Calu3 (cell line): ENCODE measurements around the gene FIBIN. TPM values are rescaled to one million over a fixed set of nuclear protein-coding genes. Genes with fewer than 3 reads are reported as not detected.

Source experiments
- BruUV-seq: library from RNA; stranded (reverse); fragments of 400-500 nt; replicated peaks from 2 replicates; lab custom pipeline; 2021; lab: Mats Ljungman, UMichigan
- CTCF ChIA-PET: fragments of 300-600 bp; sonication (Branson Sonifier 250); formaldehyde crosslinking; loops from one replicate; lab custom pipeline; 2022; ENCODE audit warnings: antibody characterized with exemption; lab: Charles Lee
- DNase-seq: peaks from one replicate; pipeline ENCODE4 v3.0.0; 2022
- H3K27ac Mint-ChIP-seq: one replicate; pipeline ENCODE4 v1.8.0; 2022; ENCODE audit warnings: mixed read lengths; ENCODE audit not compliant: unreplicated experiment
- H3K27me3 Mint-ChIP-seq: one replicate; pipeline ENCODE4 v1.8.0; 2022; ENCODE audit warnings: mixed read lengths; ENCODE audit not compliant: unreplicated experiment
- H3K36me3 Mint-ChIP-seq: one replicate; pipeline ENCODE4 v1.8.0; 2022; ENCODE audit warnings: mild to moderate bottlenecking, moderate library complexity, mixed read lengths; ENCODE audit not compliant: insufficient read depth, unreplicated experiment
- H3K4me1 Mint-ChIP-seq: one replicate; pipeline ENCODE4 v1.8.0; 2022; ENCODE audit warnings: mild to moderate bottlenecking, low read depth, mixed read lengths; ENCODE audit not compliant: unreplicated experiment
- H3K4me3 Mint-ChIP-seq: one replicate; pipeline ENCODE4 v1.8.0; 2022; ENCODE audit warnings: mild to moderate bottlenecking, low read depth, moderate library complexity, mixed read lengths; ENCODE audit not compliant: unreplicated experiment
- H3K9me3 Mint-ChIP-seq: one replicate; pipeline ENCODE4 v1.8.0; 2022; ENCODE audit warnings: low read depth, mixed read lengths; ENCODE audit not compliant: unreplicated experiment
- CTCF ChIP-seq: fragments of 200-600 bp; IDR thresholded peaks from one replicate; pipeline ENCODE4 v1.8.0; 2022; ENCODE audit warnings: antibody characterized with exemption; ENCODE audit not compliant: unreplicated experiment
- intact Hi-C: fragments of 100-400 bp; cut with micrococcal nuclease; formaldehyde crosslinking; loops from one replicate; pipeline ENCODE4 v1.10.0; 2022; ENCODE audit not compliant: unreplicated experiment
- total RNA-seq: library from RNA; stranded (reverse); gene quantifications from 2 replicates; pipeline ENCODE4 v1.2.3, GENCODE V29; 2022

Gene FIBIN
- total RNA-seq, 1 experiment from 2014 or later, result not detected

DNA sequence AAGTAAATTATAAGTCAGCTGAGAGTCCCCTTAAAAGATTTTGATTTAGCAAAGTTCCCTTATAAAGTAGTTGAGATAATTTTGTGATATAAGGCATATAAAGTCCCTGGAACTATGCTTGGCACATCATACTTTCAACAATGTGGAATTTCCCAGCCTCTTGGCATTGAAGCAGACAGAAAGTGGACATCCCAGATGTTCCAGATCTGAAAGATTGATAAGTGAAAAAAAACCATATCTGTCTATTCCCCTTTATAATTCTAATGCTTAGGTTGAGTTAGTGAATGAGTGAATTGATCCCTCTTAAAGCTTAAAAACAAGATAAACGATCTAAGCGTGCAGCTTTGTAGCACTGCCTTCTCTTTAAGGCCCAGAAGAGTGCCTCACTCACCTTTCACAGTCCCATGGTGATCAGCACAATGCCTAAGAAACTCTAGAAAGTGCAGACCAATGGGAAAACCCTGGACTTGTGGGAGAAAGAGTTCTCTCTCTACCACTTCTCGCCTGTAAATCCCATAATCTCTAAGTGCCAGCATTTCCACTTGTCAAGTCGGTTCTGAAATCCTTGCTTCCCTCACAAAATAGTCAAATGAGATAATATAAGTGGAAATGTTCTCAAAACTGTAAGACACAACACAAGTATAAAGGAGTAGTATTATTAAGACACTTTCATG is 17.8 kb downstream of the FIBIN start:
- no peaks in the 10 kb centered on the region for H3K4me1 Mint-ChIP-seq
- peaks cover 2% of the 10 kb centered on the region for H3K9me3 Mint-ChIP-seq
- H3K4me3 Mint-ChIP-seq, result no peak overlapping the region
- H3K36me3 Mint-ChIP-seq, result no peaks in the 10 kb centered on the region
- H3K27me3 Mint-ChIP-seq, result no peaks in the 10 kb centered on the region
- no TSS peak for BruUV-seq
- CTCF ChIA-PET, result no interaction called here
- DNase-seq, result no peak
- no peak overlapping the region for H3K27ac Mint-ChIP-seq
- intact Hi-C loops, result no loop called here
- TF ChIP-seq CTCF, result no peak

GRCh38 chr11:27012234-27012921 is 18.5 kb downstream of the FIBIN start:
- no peaks in the 10 kb centered on the region for H3K36me3 Mint-ChIP-seq
- no peak for DNase-seq
- no peak for TF ChIP-seq CTCF
- no peaks in the 10 kb centered on the region for H3K27me3 Mint-ChIP-seq
- intact Hi-C loops, result no loop called here
- no peak overlapping the region for H3K4me3 Mint-ChIP-seq
- no TSS peak for BruUV-seq
- no peaks in the 10 kb centered on the region for H3K4me1 Mint-ChIP-seq
- CTCF ChIA-PET, result no interaction called here
- H3K9me3 Mint-ChIP-seq, result peaks cover 2% of the 10 kb centered on the region
- no peak overlapping the region for H3K27ac Mint-ChIP-seq

- no peak for DNase-seq
- Mint-ChIP-seq H3K36me3 (no peaks in the 10 kb centered on the region), H3K4me3 (no peak overlapping the region), H3K27me3 (no peaks in the 10 kb centered on the region), H3K9me3 (peaks cover 2% of the 10 kb centered on the region), H3K27ac (no peak overlapping the region), H3K4me1 (no peaks in the 10 kb centered on the region)
- no peak for TF ChIP-seq CTCF
- CTCF ChIA-PET, result no interaction called here
- intact Hi-C loops, result no loop called here
- no TSS peak for BruUV-seq
Measured at GRCh38 chr11:27013781-27014361, 20.0 kb downstream of the FIBIN start.

- TF ChIP-seq CTCF, result no peak
- no peak for DNase-seq
- Mint-ChIP-seq H3K9me3 (no peaks in the 10 kb centered on the region), H3K27me3 (no peaks in the 10 kb centered on the region), H3K4me3 (no peak overlapping the region), H3K27ac (no peak overlapping the region), H3K4me1 (no peaks in the 10 kb centered on the region), H3K36me3 (no peaks in the 10 kb centered on the region)
- CTCF ChIA-PET, result no interaction called here
- intact Hi-C loops, result no loop called here
- BruUV-seq, result no TSS peak
Measured at GRCh38 chr11:27018902-27019529, 25.1 kb downstream of the FIBIN start.
